ENCODE data around the gene AFP. TPM values are rescaled to one million over a fixed set of nuclear protein-coding genes. Genes with fewer than 3 reads are reported as not detected.

Gene AFP
- total RNA-seq, 2 experiments from 2014 or later: not detected

DNA sequence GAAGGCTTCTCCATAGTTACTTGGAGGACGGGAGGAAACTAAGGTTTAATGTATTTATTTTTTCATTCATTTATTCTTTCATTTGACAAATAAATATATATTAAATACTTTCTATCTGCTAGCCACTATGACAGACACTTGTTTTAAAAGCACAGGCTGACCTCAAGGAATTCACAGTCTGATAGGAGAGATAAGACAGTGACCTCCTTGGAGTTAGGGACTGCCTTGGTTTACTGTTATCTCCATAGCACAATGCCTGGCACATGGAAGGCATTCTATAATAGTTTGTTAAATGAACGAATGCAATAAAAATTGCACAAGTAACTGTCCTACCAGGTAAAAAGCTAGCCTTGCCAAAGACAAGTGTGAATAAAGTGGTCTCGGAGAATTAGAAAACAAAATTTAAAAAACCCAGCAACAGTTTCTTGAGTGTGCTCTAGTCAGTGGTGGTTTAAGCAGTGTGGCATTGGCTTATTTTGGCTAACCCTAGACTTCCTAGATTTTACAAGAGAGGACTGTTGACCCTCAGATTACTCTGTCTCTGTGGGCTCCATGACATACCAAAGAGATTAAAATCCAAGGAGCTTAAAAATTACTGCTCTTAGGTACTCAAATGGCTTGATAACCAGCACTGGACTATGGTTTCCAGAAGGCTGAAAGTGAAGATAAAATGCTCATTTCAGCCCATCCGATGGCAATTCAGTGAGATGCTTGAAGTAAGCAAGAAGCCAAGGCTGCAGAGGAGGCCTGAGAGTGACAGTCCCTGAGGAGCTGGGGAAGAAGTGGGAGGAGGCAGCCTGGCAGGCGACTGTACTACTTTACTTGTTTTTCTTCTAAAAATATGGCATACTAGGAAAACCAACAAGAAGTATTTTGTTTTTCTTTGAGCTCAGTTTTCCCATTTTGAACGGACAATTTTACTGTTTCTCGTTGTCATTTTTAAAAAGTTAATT is 9.6 kb downstream of the AFP start:
- CTCF ChIA-PET: interaction anchor here (0.7 to 2.6 kb wide), 15 partner anchors 8 to 350 kb away, joined by 3 to 12 read pairs (median 4); no protein-coding TSS in a partner anchor

DNA sequence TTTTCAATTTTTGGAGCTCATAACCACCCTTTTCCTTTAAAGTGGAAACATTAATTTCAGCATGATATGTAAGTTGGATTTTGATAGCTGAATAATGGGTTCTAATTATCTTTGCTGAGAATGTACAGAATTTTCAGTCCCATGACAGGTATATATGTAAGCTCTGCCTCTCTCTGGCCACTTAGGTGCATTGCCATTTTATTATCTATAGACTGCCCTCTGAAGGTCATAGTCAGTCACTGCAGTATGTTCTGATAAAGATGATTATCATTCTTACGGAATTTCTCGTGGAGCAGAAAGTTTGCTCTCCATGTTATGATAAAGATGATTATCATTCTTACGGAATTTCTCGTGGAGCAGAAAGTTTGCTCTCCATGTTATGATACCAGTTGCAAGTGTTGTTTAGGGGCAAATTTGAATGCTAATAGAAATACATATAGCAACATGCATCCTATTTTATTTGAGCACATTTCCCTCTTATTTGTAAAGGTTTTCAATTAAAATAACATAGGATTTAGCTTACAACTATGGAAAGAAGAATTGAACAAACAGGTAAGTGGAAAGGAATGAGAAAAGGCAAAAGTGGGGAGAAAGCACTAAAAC is 10.4 kb downstream of the AFP start:
- ATAC-seq (peak; percentile 82), DNase-seq (peak; percentile 22)
- H3K9me3 Mint-ChIP-seq (ENCODE audit: insufficient read depth): no peaks in the 10 kb centered on the region
- no peak overlapping the region for H3K4me3 Mint-ChIP-seq
- peaks cover 3% of the 10 kb centered on the region for H3K27me3 Mint-ChIP-seq (ENCODE audit: low read depth)
- CTCF ChIA-PET: interaction anchor here (0.7 to 2.6 kb wide), 15 partner anchors 9 to 351 kb away, joined by 3 to 12 read pairs (median 4); no protein-coding TSS in a partner anchor
- no peak overlapping the region for H3K27ac Mint-ChIP-seq
- POLR2A ChIA-PET: no interaction called here
- no peaks in the 10 kb centered on the region for H3K4me1 Mint-ChIP-seq (ENCODE audit: low read depth)
- H3K36me3 Mint-ChIP-seq (ENCODE audit: low read depth): no peaks in the 10 kb centered on the region

More for the DNA sequence above, 9.6 kb downstream of the AFP start:
- no peak for DNase-seq
- no peak for ATAC-seq
- no peak overlapping the region for H3K27ac Mint-ChIP-seq
- H3K4me3 Mint-ChIP-seq: no peak overlapping the region
- peaks cover 3% of the 10 kb centered on the region for H3K27me3 Mint-ChIP-seq (ENCODE audit: low read depth)
- H3K4me1 Mint-ChIP-seq (ENCODE audit: low read depth): no peaks in the 10 kb centered on the region
- POLR2A ChIA-PET: no interaction called here
- no peaks in the 10 kb centered on the region for H3K9me3 Mint-ChIP-seq (ENCODE audit: insufficient read depth)
- H3K36me3 Mint-ChIP-seq (ENCODE audit: low read depth): no peaks in the 10 kb centered on the region

DNA sequence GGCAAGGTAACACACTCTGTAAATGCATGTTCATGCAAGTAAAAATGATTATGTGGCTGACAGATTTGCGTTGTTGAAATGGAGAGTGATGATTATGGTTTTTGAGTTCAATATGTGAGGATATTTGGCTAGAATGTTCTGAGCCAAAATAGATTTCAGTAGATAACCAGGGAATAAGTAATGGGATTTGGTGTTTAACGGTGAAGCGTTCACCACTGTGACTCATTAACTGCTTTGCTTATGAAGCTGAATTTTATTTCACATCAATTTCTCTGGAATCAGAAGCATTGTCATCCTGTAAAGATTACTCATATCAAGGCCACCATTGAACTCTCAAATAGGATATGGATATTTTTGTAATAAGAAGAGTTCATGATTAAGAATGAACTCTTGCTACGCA is 11.7 kb downstream of the AFP start:
- no peaks in the 10 kb centered on the region for H3K36me3 Mint-ChIP-seq (ENCODE audit: low read depth)
- H3K9me3 Mint-ChIP-seq (ENCODE audit: insufficient read depth): no peaks in the 10 kb centered on the region
- no peak overlapping the region for H3K4me3 Mint-ChIP-seq
- ChIA-PET CTCF (interaction anchor here (1.9 to 2.6 kb wide), 2 partner anchors 10 to 107 kb away, joined by 9 to 10 read pairs; no protein-coding TSS in a partner anchor), POLR2A (no interaction called here)
- peaks cover 3% of the 10 kb centered on the region for H3K27me3 Mint-ChIP-seq (ENCODE audit: low read depth)
- no peak for ATAC-seq
- H3K27ac Mint-ChIP-seq: no peak overlapping the region
- DNase-seq: no peak
- H3K4me1 Mint-ChIP-seq (ENCODE audit: low read depth): no peaks in the 10 kb centered on the region

DNA sequence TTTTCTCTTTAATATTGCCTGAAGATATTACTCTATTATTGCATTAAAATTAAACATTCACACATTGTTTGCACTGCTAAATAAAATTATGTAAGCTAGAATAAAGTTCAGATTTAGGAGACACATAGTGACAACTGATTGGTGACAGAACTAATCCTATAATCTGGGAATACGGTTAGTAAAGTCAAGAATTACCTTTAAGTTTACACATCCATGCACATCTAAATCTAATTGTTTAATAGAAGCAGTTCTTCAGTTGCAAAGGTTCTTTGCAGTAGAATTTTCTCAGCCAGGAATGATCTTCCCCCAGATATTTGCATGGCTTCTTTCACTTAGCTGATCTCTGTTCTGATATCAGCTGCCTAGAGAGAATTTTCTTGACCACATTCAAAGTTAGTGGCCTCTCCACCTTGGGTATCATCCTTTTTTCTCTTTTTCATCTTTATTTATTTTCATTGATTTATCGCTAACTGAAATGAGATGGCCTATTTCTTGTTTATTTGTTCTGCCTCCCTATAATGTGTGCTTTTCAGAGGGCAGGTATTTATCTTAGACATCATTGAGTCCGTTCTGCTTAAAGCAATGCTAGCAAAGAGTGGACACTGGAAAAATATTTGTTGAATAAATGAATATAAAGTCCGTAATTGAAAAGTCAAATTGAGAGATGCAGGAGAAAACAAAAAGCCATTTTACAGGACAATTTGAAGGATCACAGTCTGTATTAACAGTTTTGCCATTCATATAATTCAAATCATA is 12.6 kb downstream of the AFP start:
- H3K4me3 Mint-ChIP-seq: no peak overlapping the region
- DNase-seq (no peak), ATAC-seq (no peak)
- no peaks in the 10 kb centered on the region for H3K36me3 Mint-ChIP-seq (ENCODE audit: low read depth)
- no peak overlapping the region for H3K27ac Mint-ChIP-seq
- H3K27me3 Mint-ChIP-seq (ENCODE audit: low read depth): peaks cover 3% of the 10 kb centered on the region
- no peaks in the 10 kb centered on the region for H3K9me3 Mint-ChIP-seq (ENCODE audit: insufficient read depth)
- H3K4me1 Mint-ChIP-seq (ENCODE audit: low read depth): no peaks in the 10 kb centered on the region
- ChIA-PET CTCF (no interaction called here), POLR2A (no interaction called here)

DNA sequence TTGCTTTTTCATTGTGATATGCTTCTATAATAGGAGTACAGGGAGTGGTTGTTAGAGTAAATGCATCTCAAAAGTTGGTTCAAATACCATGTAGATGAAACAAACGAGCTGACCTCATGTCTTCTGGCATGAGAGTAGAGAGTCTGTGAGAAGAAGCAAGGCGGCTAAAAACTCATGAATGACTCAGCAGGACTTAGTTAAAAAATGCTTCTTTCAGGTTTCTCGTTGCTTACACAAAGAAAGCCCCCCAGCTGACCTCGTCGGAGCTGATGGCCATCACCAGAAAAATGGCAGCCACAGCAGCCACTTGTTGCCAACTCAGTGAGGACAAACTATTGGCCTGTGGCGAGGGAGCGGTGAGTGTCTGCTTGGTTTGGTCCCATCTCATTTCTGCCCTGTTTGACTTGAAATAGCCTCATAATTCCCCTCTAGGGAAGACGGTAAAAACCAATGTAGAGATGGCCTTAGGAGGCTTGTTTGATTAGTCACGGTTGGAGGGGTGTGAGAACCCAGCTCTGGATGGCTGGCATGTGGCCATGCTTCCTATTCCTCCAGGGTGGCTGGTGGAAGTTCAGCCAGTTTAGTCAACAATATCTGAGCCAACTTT is 14.5 kb downstream of the AFP start:
- Mint-ChIP-seq H3K27ac (no peak overlapping the region), H3K4me1 (ENCODE audit: low read depth) (no peaks in the 10 kb centered on the region), H3K27me3 (ENCODE audit: low read depth) (peaks cover 3% of the 10 kb centered on the region), H3K9me3 (ENCODE audit: insufficient read depth) (no peaks in the 10 kb centered on the region), H3K36me3 (ENCODE audit: low read depth) (no peaks in the 10 kb centered on the region), H3K4me3 (no peak overlapping the region)
- POLR2A ChIA-PET: no interaction called here
- DNase-seq (no peak), ATAC-seq (no peak)
- CTCF ChIA-PET: no interaction called here

DNA sequence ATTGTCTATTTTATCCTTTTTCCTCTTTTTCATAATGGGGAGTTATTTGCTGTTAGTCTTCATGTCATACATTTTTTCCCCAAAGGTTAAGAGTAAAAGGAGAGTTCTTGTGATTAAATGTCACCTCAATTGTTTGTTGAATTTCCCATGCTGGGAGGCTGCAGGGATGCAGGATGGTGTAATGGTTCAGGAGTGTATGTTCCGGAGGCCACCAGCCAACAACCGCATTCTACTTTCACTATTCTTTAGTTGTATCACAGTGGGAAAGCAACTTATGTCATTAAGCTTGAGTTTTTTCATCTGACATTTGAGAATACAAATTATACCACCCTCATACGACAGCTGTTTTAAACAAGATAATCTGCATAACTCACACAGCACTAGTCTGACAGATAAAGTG is 15.4 kb downstream of the AFP start:
- no peak for DNase-seq
- peaks cover 3% of the 10 kb centered on the region for H3K27me3 Mint-ChIP-seq (ENCODE audit: low read depth)
- H3K36me3 Mint-ChIP-seq (ENCODE audit: low read depth): no peaks in the 10 kb centered on the region
- H3K4me1 Mint-ChIP-seq (ENCODE audit: low read depth): no peaks in the 10 kb centered on the region
- no peak overlapping the region for H3K4me3 Mint-ChIP-seq
- no peak overlapping the region for H3K27ac Mint-ChIP-seq
- POLR2A ChIA-PET: no interaction called here
- no peak for ATAC-seq
- CTCF ChIA-PET: no interaction called here
- no peaks in the 10 kb centered on the region for H3K9me3 Mint-ChIP-seq (ENCODE audit: insufficient read depth)

DNA sequence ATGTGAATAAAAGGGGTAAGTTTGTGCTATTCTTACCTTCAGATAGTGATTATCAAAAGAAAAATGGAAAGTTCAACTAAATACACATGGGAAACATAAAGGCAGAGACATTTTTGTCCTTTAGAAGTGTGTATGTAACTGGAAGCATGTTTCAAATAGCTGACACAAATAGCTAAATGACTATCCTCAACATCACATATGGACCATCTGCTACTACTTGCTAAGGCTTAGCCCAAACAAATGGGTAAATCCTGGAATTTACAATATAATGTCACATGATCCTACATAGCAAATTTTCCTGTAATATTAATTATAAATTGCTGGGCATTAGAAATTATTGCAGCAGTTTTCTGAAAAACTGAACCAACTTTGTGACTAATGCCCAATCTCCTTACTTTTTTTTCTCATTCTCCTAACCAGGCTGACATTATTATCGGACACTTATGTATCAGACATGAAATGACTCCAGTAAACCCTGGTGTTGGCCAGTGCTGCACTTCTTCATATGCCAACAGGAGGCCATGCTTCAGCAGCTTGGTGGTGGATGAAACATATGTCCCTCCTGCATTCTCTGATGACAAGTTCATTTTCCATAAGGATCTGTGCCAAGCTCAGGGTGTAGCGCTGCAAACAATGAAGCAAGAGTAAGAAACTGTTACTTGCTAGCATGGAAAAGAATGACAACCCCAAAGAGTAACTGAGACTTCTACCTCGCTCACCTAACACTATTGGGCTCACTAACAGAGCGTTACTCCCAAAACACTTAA is 16.1 kb downstream of the AFP start:
- Mint-ChIP-seq H3K9me3 (ENCODE audit: insufficient read depth) (no peaks in the 10 kb centered on the region), H3K4me3 (no peak overlapping the region), H3K27ac (no peak overlapping the region), H3K4me1 (ENCODE audit: low read depth) (no peaks in the 10 kb centered on the region), H3K27me3 (ENCODE audit: low read depth) (peaks cover 3% of the 10 kb centered on the region), H3K36me3 (ENCODE audit: low read depth) (no peaks in the 10 kb centered on the region)
- POLR2A ChIA-PET: no interaction called here
- DNase-seq (no peak), ATAC-seq (no peak)
- CTCF ChIA-PET: no interaction called here

DNA sequence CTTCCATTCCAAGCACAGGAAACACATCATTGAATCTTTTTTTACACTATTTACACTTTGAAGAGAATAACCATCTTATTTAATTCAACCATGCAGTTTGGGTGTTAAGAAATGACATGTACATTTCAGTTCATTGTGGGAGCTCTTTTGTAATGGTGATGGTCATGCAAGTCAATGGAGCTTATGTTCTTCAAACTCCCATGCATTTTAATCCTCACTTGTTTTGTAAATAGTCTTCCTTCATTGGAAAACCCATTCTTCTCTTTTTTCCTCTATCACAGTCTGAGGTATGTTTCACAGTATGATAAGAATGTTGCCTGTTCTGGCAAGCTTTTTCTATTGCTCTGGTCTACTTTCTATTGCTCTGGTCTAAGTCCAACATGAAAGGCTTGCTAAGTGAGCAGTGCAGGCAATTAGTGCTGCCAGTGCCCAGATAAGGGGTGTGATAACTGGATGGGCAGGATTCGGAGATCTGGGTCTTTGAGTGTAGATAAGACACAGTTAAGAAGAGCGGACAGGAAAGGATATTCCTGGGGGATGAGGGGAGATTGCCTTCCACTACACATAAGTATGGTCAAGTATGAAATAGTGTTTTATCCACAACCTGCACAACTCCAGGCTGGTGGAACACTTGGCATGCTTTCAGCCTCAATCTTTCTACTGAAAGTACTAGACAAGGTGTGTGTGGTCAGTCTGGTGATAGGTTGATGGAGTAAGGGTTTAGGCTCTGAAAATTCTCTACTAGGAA is 17.1 kb downstream of the AFP start:
- H3K27ac Mint-ChIP-seq: no peak overlapping the region
- no peak for ATAC-seq
- POLR2A ChIA-PET: no interaction called here
- no peaks in the 10 kb centered on the region for H3K36me3 Mint-ChIP-seq (ENCODE audit: low read depth)
- no peaks in the 10 kb centered on the region for H3K9me3 Mint-ChIP-seq (ENCODE audit: insufficient read depth)
- CTCF ChIA-PET: no interaction called here
- DNase-seq: no peak
- H3K27me3 Mint-ChIP-seq (ENCODE audit: low read depth): no peaks in the 10 kb centered on the region
- no peak overlapping the region for H3K4me3 Mint-ChIP-seq
- H3K4me1 Mint-ChIP-seq (ENCODE audit: low read depth): no peaks in the 10 kb centered on the region

DNA sequence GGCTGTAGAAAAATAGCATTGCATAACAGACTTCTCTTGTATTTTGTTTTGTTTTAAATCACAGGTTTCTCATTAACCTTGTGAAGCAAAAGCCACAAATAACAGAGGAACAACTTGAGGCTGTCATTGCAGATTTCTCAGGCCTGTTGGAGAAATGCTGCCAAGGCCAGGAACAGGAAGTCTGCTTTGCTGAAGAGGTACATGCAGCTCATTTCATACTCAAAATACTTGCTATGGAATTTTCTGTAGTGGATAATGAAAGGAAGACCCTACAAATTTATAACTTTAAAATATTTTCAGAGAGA is 17.6 kb downstream of the AFP start:
- ATAC-seq: no peak

DNA sequence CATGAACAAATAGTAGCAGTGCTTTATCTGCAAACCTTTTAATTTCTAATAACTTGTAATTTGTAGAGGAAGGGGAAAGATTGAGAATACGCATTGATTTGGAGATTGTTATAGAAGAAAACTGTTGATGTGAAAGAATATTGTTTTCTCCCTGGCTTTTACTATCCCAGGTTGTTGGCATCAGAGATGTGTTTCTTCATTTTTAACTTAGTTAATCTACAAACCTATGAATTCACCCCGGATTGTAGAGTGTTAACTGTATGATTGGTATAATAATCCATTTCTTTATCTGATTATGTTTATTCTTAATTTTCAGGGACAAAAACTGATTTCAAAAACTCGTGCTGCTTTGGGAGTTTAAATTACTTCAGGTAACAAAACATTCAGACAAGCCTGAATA is 18.9 kb downstream of the AFP start:
- H3K4me1 Mint-ChIP-seq (ENCODE audit: low read depth): no peaks in the 10 kb centered on the region
- no peak overlapping the region for H3K27ac Mint-ChIP-seq
- no peaks in the 10 kb centered on the region for H3K27me3 Mint-ChIP-seq (ENCODE audit: low read depth)
- no peaks in the 10 kb centered on the region for H3K36me3 Mint-ChIP-seq (ENCODE audit: low read depth)
- DNase-seq (no peak), ATAC-seq (no peak)
- CTCF ChIA-PET: no interaction called here
- no peak overlapping the region for H3K4me3 Mint-ChIP-seq
- no peaks in the 10 kb centered on the region for H3K9me3 Mint-ChIP-seq (ENCODE audit: insufficient read depth)
- POLR2A ChIA-PET: no interaction called here

More for the DNA sequence above, 17.6 kb downstream of the AFP start:
- Mint-ChIP-seq H3K4me3 (no peak overlapping the region), H3K36me3 (ENCODE audit: low read depth) (no peaks in the 10 kb centered on the region), H3K4me1 (ENCODE audit: low read depth) (no peaks in the 10 kb centered on the region), H3K27ac (no peak overlapping the region), H3K27me3 (ENCODE audit: low read depth) (no peaks in the 10 kb centered on the region), H3K9me3 (ENCODE audit: insufficient read depth) (no peaks in the 10 kb centered on the region)
- CTCF ChIA-PET: no interaction called here
- POLR2A ChIA-PET: no interaction called here
- DNase-seq: no peak
